ENCODE data around the gene SMAD2. TPM values are rescaled to one million over a fixed set of nuclear protein-coding genes. Genes with fewer than 3 reads are reported as not detected.

Gene SMAD2
- total and polyA plus RNA-seq, 2 experiments from 2014 or later, result 58.5 to 108 TPM

- H3K9me2 ChIP-seq (replicated peaks; ENCODE audit: insufficient read depth), result no peaks in the 10 kb centered on the region
- no peaks in the 10 kb centered on the region for H3K27me3 ChIP-seq
- peak overlapping the region; percentile 66 for H2AFZ ChIP-seq
- peak overlapping the region; percentile 76 for H3K4me2 ChIP-seq
- H3K4me3 ChIP-seq, result peak overlapping the region; percentile 63
- peaks cover 25% of the 10 kb centered on the region for H3K4me1 ChIP-seq (ENCODE audit: insufficient read depth)
- H3K9me3 ChIP-seq (ENCODE audit: low read depth), result no peaks in the 10 kb centered on the region
- 4% methylated on average over 9 of the region's 19 CpGs for WGBS (ENCODE audit: low lambda C conversion rate, missing lambda C conversion rate)
- H4K20me1 ChIP-seq (ENCODE audit: insufficient read depth, poor library complexity, severe bottlenecking), result peaks cover 49% of the 10 kb centered on the region
- TF ChIP-seq EZH2 (IDR thresholded peaks at IDR 0.05; ENCODE audit: borderline replicate concordance), result no peak
- TF ChIP-seq CTCF (IDR thresholded peaks at IDR 0.05; ENCODE audit: poor library complexity), result no peak
- TF ChIP-seq EZH2phosphoT487 (IDR thresholded peaks at IDR 0.05; ENCODE audit: low read depth, severe bottlenecking, unreplicated experiment), result no peak
- peak overlapping the region; percentile 99 for H3K27ac ChIP-seq
- peaks cover 50% of the 10 kb centered on the region for H3K79me2 ChIP-seq
- DNase-seq (ENCODE audit: low spot score), result peak; percentile 64
- no peaks in the 10 kb centered on the region for H3K36me3 ChIP-seq (replicated peaks; ENCODE audit: insufficient read depth, low read depth)
Observed at GRCh38 chr18:47929681-47930198, 719 bp downstream of the SMAD2 start.

GRCh38 chr18:47928466-47928865, 2.0 kb downstream of the SMAD2 start:
- Histone ChIP-seq H3K4me3 (peak overlapping the region; percentile 63), H3K9me3 (ENCODE audit: low read depth) (no peaks in the 10 kb centered on the region), H3K27ac (peak overlapping the region; percentile 99), H3K27me3 (no peaks in the 10 kb centered on the region), H4K20me1 (ENCODE audit: insufficient read depth, poor library complexity, severe bottlenecking) (peaks cover 60% of the 10 kb centered on the region), H3K79me2 (peaks cover 62% of the 10 kb centered on the region), H3K4me1 (ENCODE audit: insufficient read depth) (peaks cover 28% of the 10 kb centered on the region), H3K9me2 (replicated peaks; ENCODE audit: insufficient read depth) (no peaks in the 10 kb centered on the region), H3K36me3 (replicated peaks; ENCODE audit: insufficient read depth, low read depth) (no peaks in the 10 kb centered on the region), H3K4me2 (peak overlapping the region; percentile 76), H2AFZ (no peak overlapping the region)
- WGBS (ENCODE audit: low lambda C conversion rate, missing lambda C conversion rate), result 13% methylated on average over 3 of the region's 3 CpGs
- no peak for TF ChIP-seq EZH2 (IDR thresholded peaks at IDR 0.05; ENCODE audit: borderline replicate concordance)
- no peak for TF ChIP-seq EZH2phosphoT487 (IDR thresholded peaks at IDR 0.05; ENCODE audit: low read depth, severe bottlenecking, unreplicated experiment)
- TF ChIP-seq CTCF (IDR thresholded peaks at IDR 0.05; ENCODE audit: poor library complexity), result no peak
- DNase-seq (ENCODE audit: low spot score), result no peak

- WGBS (ENCODE audit: low lambda C conversion rate, missing lambda C conversion rate), result 40% methylated on average over 2 of the region's 2 CpGs
- H3K9me2 ChIP-seq (replicated peaks; ENCODE audit: insufficient read depth), result no peaks in the 10 kb centered on the region
- no peak for DNase-seq (ENCODE audit: low spot score)
- H3K9me3 ChIP-seq (ENCODE audit: low read depth), result no peaks in the 10 kb centered on the region
- H4K20me1 ChIP-seq (ENCODE audit: insufficient read depth, poor library complexity, severe bottlenecking), result peaks cover 82% of the 10 kb centered on the region
- H3K27me3 ChIP-seq, result no peaks in the 10 kb centered on the region
- no peak overlapping the region for H3K27ac ChIP-seq
- H3K79me2 ChIP-seq, result peaks cover 84% of the 10 kb centered on the region
- H3K4me2 ChIP-seq, result peak overlapping the region; percentile 36
- no peak overlapping the region for H2AFZ ChIP-seq
- no peaks in the 10 kb centered on the region for H3K36me3 ChIP-seq (replicated peaks; ENCODE audit: insufficient read depth, low read depth)
- H3K4me3 ChIP-seq, result no peak overlapping the region
- peaks cover 28% of the 10 kb centered on the region for H3K4me1 ChIP-seq (ENCODE audit: insufficient read depth)
- TF ChIP-seq EZH2 (IDR thresholded peaks at IDR 0.05; ENCODE audit: borderline replicate concordance), result no peak
Observed at GRCh38 chr18:47926101-47926850, 4.2 kb downstream of the SMAD2 start.

- H3K4me1 ChIP-seq (ENCODE audit: insufficient read depth), result peaks cover 7% of the 10 kb centered on the region
- no peak overlapping the region for H3K4me2 ChIP-seq
- no peaks in the 10 kb centered on the region for H3K9me2 ChIP-seq (replicated peaks; ENCODE audit: insufficient read depth)
- DNase-seq (ENCODE audit: low spot score), result no peak
- H3K36me3 ChIP-seq (replicated peaks; ENCODE audit: insufficient read depth, low read depth), result no peaks in the 10 kb centered on the region
- H3K9me3 ChIP-seq (ENCODE audit: low read depth), result no peaks in the 10 kb centered on the region
- no peak overlapping the region for H2AFZ ChIP-seq
- peaks cover 100% of the 10 kb centered on the region for H3K79me2 ChIP-seq
- no peak overlapping the region for H3K27ac ChIP-seq
- TF ChIP-seq EZH2 (IDR thresholded peaks at IDR 0.05; ENCODE audit: borderline replicate concordance) (no peak), CTCF (IDR thresholded peaks at IDR 0.05; ENCODE audit: poor library complexity) (no peak), EZH2phosphoT487 (IDR thresholded peaks at IDR 0.05; ENCODE audit: low read depth, severe bottlenecking, unreplicated experiment) (no peak)
- 90% methylated on average over 6 of the region's 6 CpGs for WGBS (ENCODE audit: low lambda C conversion rate, missing lambda C conversion rate)
- H3K4me3 ChIP-seq, result no peak overlapping the region
- peaks cover 99% of the 10 kb centered on the region for H4K20me1 ChIP-seq (ENCODE audit: insufficient read depth, poor library complexity, severe bottlenecking)
- H3K27me3 ChIP-seq, result no peaks in the 10 kb centered on the region
Observed at GRCh38 chr18:47919916-47920315, 10.5 kb downstream of the SMAD2 start.
